ENCODE measurements around the gene TMEM62.

TMEM62 gene

GRCh38 chr15:43207024-43207423, 73.6 kb downstream of the TMEM62 start:
- no peak for TF ChIP-seq CTCF (IDR thresholded peaks at IDR 0.05; ENCODE audit: extremely low read depth, missing control alignments)
- no peak for DNase-seq (ENCODE audit: low spot score)

GRCh38 chr15:43208052-43209002, 74.9 kb downstream of the TMEM62 start:
- DNase-seq (ENCODE audit: low spot score) = no peak
- no peak for TF ChIP-seq CTCF (IDR thresholded peaks at IDR 0.05; ENCODE audit: extremely low read depth, missing control alignments)

GRCh38 chr15:43209059-43209824, 75.9 kb downstream of the TMEM62 start:
- TF ChIP-seq CTCF (IDR thresholded peaks at IDR 0.05; ENCODE audit: extremely low read depth, missing control alignments) = no peak
- no peak for DNase-seq (ENCODE audit: low spot score)

- TF ChIP-seq CTCF (IDR thresholded peaks at IDR 0.05; ENCODE audit: extremely low read depth, missing control alignments) = no peak
- DNase-seq (ENCODE audit: low spot score) = no peak
These were observed 76.9 kb downstream of the TMEM62 start for GRCh38 chr15:43210172-43210745.

GRCh38 chr15:43210807-43211206, 77.4 kb downstream of the TMEM62 start:
- no peak for DNase-seq (ENCODE audit: low spot score)
- TF ChIP-seq CTCF (IDR thresholded peaks at IDR 0.05; ENCODE audit: extremely low read depth, missing control alignments) = no peak

- no peak for TF ChIP-seq CTCF (IDR thresholded peaks at IDR 0.05; ENCODE audit: extremely low read depth, missing control alignments)
- no peak for DNase-seq (ENCODE audit: low spot score)
These were observed 77.9 kb downstream of the TMEM62 start for GRCh38 chr15:43211224-43211735.

Data from GM20000 (cell line).